Neural progenitor cell (in vitro differentiated cells): ENCODE data around the gene PPM1D. TPM values are rescaled to one million over a fixed set of nuclear protein-coding genes. Genes with fewer than 3 reads are reported as not detected.

Source experiments
- DNase-seq: peaks from one replicate; pipeline ENCODE4 v3.0.0-alpha.2; 2016; ENCODE audit warnings: low spot score
- H2AFZ ChIP-seq: fragments of 200-600 bp; sonication (generic); replicated peaks from 2 replicates; pipeline ENCODE4 v1.6.1; 2016; ENCODE audit warnings: antibody characterized with exemption
- H3F3A ChIP-seq: fragments of 200-600 bp; sonication (generic); 2 replicates; pipeline ENCODE4 v1.6.1; 2016; ENCODE audit warnings: antibody characterized with exemption, low read depth
- H3K27ac ChIP-seq: fragments of 200-600 bp; sonication (generic); 2 replicates; pipeline ENCODE4 v1.5.1; 2016; ENCODE audit warnings: mild to moderate bottlenecking
- H3K27me3 ChIP-seq: fragments of 200-600 bp; sonication (generic); 2 replicates; pipeline ENCODE4 v1.6.1; 2016; ENCODE audit warnings: mild to moderate bottlenecking, moderate library complexity
- H3K36me3 ChIP-seq: fragments of 200-600 bp; sonication (generic); 2 replicates; pipeline ENCODE4 v1.5.1; 2016
- H3K4me1 ChIP-seq: fragments of 200-600 bp; sonication (generic); 2 replicates; pipeline ENCODE4 v1.6.1; 2016; ENCODE audit warnings: mixed run types
- H3K4me2 ChIP-seq: fragments of 200-600 bp; sonication (generic); 2 replicates; pipeline ENCODE4 v1.6.1; 2016
- H3K4me3 ChIP-seq: fragments of 200-600 bp; sonication (generic); 2 replicates; pipeline ENCODE4 v1.5.1; 2016
- H3K79me2 ChIP-seq: fragments of 200-600 bp; sonication (generic); 2 replicates; pipeline ENCODE4 v1.6.1; 2016; ENCODE audit warnings: low read depth
- H3K9ac ChIP-seq: fragments of 200-600 bp; sonication (generic); 2 replicates; pipeline ENCODE4 v1.6.1; 2016
- H3K9me3 ChIP-seq: fragments of 200-600 bp; sonication (generic); 2 replicates; pipeline ENCODE4 v1.5.1; 2016; ENCODE audit warnings: low read depth
- H4K20me1 ChIP-seq: fragments of 200-600 bp; sonication (generic); 2 replicates; pipeline ENCODE4 v1.6.1; 2016; ENCODE audit warnings: low read depth
- H3K27ac Mint-ChIP-seq: 3 replicates; pipeline ENCODE4 v1.8.0; 2021; ENCODE audit warnings: mixed read lengths
- H3K27me3 Mint-ChIP-seq: 2 replicates; pipeline ENCODE4 v1.8.0; 2022; ENCODE audit warnings: low read depth, mild to moderate bottlenecking, inconsistent platforms, moderate library complexity, mixed read lengths; ENCODE audit not compliant: insufficient read depth
- H3K36me3 Mint-ChIP-seq: 3 replicates; pipeline ENCODE4 v1.8.0; 2021; ENCODE audit warnings: mixed read lengths
- H3K4me1 Mint-ChIP-seq: 3 replicates; pipeline ENCODE4 v1.8.0; 2021; ENCODE audit warnings: mixed read lengths
- H3K4me3 Mint-ChIP-seq: 3 replicates; pipeline ENCODE4 v1.8.0; 2021; ENCODE audit warnings: mild to moderate bottlenecking, moderate library complexity, mixed read lengths
- H3K9me3 Mint-ChIP-seq: 3 replicates; pipeline ENCODE4 v1.8.0; 2020; ENCODE audit warnings: mixed read lengths
- EZH2 ChIP-seq: fragments of 200-600 bp; sonication (generic); IDR thresholded peaks from 2 replicates; pipeline ENCODE4 v1.6.1; 2017; ENCODE audit warnings: antibody characterized with exemption, mild to moderate bottlenecking, moderate library complexity
- EZH2phosphoT487 ChIP-seq: fragments of 200-600 bp; sonication (generic); IDR thresholded peaks from 2 replicates; pipeline ENCODE4 v1.6.1; 2017; ENCODE audit warnings: antibody characterized with exemption
- total RNA-seq: library from RNA; depleted of rRNA; stranded (reverse); fragments of >200 nt; gene quantifications from 2 replicates; pipeline ENCODE4 v1.2.3, GENCODE V29; 2015; ENCODE audit warnings: low replicate concordance
- TF ChIP-seq, protein P1 (sequence below): fragments of 200-600 bp; sonication (generic); IDR thresholded peaks from 2 replicates; pipeline ENCODE4 v1.5.1; 2017; ENCODE audit warnings: antibody characterized with exemption, mild to moderate bottlenecking

PPM1D gene
- total RNA-seq, 1 donor from 2014 or later, result 22.9 TPM

DNA sequence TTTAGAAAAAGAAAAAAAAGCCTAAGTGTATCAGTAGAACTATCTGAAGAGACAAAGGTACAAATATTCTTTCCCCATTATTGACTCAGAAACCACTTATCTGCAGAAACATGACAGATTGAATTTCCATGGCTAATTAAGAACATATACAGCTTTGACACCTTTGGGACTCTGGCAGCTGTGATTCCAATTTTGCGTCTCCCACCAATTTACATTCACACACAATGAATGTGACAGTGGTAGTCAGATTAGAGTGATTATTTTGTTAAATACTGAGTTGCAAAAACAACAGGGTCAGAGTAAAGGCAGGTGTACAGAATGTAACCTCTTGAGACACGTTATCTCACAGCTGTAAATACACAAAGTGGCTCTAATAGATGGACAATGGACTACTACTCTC lies 5.3 kb upstream of the PPM1D start:
- no peak for DNase-seq
- Histone ChIP-seq H3K79me2 (no peaks in the 10 kb centered on the region), H3K36me3 (no peaks in the 10 kb centered on the region), H3K9me3 (no peaks in the 10 kb centered on the region), H3K4me3 (no peak overlapping the region), H3K27me3 (no peaks in the 10 kb centered on the region), H3K9ac (no peak overlapping the region), H3K27ac (no peak overlapping the region), H4K20me1 (no peaks in the 10 kb centered on the region), H2AFZ (no peak overlapping the region), H3K4me1 (peaks cover 7% of the 10 kb centered on the region), H3F3A (peaks cover 13% of the 10 kb centered on the region), H3K4me2 (no peak overlapping the region)
- H3K27ac Mint-ChIP-seq, result no peak overlapping the region
- peaks cover 2% of the 10 kb centered on the region for H3K27me3 Mint-ChIP-seq
- H3K9me3 Mint-ChIP-seq, result no peaks in the 10 kb centered on the region
- no peaks in the 10 kb centered on the region for H3K36me3 Mint-ChIP-seq
- peaks cover 12% of the 10 kb centered on the region for H3K4me1 Mint-ChIP-seq
- TF ChIP-seq, protein P1, sequence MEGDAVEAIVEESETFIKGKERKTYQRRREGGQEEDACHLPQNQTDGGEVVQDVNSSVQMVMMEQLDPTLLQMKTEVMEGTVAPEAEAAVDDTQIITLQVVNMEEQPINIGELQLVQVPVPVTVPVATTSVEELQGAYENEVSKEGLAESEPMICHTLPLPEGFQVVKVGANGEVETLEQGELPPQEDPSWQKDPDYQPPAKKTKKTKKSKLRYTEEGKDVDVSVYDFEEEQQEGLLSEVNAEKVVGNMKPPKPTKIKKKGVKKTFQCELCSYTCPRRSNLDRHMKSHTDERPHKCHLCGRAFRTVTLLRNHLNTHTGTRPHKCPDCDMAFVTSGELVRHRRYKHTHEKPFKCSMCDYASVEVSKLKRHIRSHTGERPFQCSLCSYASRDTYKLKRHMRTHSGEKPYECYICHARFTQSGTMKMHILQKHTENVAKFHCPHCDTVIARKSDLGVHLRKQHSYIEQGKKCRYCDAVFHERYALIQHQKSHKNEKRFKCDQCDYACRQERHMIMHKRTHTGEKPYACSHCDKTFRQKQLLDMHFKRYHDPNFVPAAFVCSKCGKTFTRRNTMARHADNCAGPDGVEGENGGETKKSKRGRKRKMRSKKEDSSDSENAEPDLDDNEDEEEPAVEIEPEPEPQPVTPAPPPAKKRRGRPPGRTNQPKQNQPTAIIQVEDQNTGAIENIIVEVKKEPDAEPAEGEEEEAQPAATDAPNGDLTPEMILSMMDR, result no peak
- no peak for TF ChIP-seq EZH2phosphoT487
- TF ChIP-seq EZH2, result no peak
- no peak overlapping the region for H3K4me3 Mint-ChIP-seq

DNA sequence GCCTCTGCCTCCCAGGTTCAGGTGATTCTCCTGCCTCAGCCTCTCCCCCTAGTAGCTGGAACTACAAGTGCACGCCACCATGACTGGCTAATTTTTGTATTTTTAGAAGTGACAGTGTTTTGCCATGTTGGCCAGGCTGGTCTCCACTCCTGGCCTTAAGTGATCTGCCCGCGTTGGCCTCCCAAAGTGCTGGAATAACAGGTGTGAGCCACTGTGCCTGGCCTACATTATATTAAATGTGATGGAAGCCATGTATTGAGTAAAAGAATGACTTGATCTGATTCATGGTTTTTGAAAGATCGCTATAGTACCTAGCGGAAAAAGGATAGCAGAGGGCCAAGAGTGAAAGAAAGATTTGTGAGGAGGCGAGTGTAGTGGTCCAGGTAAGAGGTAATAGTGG lies 2.7 kb upstream of the PPM1D start:
- peaks cover 17% of the 10 kb centered on the region for H3K4me1 Mint-ChIP-seq
- Histone ChIP-seq H3K27me3 (no peaks in the 10 kb centered on the region), H3K4me3 (no peak overlapping the region), H3K9me3 (no peaks in the 10 kb centered on the region), H3K4me2 (no peak overlapping the region), H3F3A (peaks cover 14% of the 10 kb centered on the region), H3K4me1 (peaks cover 7% of the 10 kb centered on the region), H3K9ac (no peak overlapping the region), H4K20me1 (peaks cover 10% of the 10 kb centered on the region), H3K79me2 (peaks cover 22% of the 10 kb centered on the region), H3K27ac (no peak overlapping the region), H2AFZ (no peak overlapping the region), H3K36me3 (no peaks in the 10 kb centered on the region)
- H3K36me3 Mint-ChIP-seq, result no peaks in the 10 kb centered on the region
- no peaks in the 10 kb centered on the region for H3K9me3 Mint-ChIP-seq
- peaks cover 2% of the 10 kb centered on the region for H3K27me3 Mint-ChIP-seq
- DNase-seq, result no peak
- H3K4me3 Mint-ChIP-seq, result no peak overlapping the region
- no peak overlapping the region for H3K27ac Mint-ChIP-seq
- TF ChIP-seq EZH2 (no peak), EZH2phosphoT487 (no peak)
- TF ChIP-seq, protein P1, result no peak

DNA sequence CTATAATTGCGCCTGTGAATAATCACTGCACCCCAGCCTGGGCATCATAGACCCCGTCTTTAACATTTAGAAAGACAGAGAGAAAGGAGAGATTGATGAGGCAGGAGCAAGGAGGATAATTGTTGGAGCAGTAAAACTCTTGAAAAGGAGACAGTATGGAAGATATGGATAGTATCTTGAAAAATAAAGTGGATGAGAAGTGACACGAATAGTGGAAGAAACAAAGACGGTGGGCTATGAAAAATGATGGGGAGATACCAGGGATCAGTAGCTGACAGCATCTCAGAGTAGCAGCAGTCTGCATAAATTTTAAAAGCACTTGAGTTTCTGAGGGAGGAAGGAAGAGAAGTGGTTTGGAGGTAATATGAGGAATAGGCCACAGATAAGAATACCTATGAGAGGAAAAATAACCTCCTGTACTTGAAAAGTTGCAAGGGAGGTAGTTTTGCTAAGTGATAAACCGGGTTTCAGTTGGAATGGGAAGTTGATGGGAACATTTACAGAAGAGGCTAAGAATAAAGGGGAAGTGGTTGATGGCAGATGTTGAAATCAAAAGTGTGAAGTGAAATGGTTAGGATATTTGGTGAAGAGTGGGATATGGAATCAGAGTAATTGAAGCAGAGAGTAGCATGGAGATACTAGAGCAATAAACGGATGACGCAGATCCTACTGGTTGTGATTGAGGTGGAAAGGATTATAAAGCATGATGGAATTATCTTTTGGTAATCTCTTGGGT lies 1.8 kb upstream of the PPM1D start:
- H3K4me3 ChIP-seq, result peak overlapping the region; percentile 87
- H3K4me3 Mint-ChIP-seq, result peak overlapping the region; percentile 62
- H3K9ac ChIP-seq, result no peak overlapping the region
- H3K4me2 ChIP-seq, result peak overlapping the region; percentile 89
- no peaks in the 10 kb centered on the region for H3K9me3 ChIP-seq
- H3K36me3 ChIP-seq, result no peaks in the 10 kb centered on the region
- peaks cover 14% of the 10 kb centered on the region for H4K20me1 ChIP-seq
- TF ChIP-seq, protein P1, result no peak
- TF ChIP-seq EZH2, result no peak
- no peak for TF ChIP-seq EZH2phosphoT487
- peaks cover 31% of the 10 kb centered on the region for H3K79me2 ChIP-seq
- no peak overlapping the region for H3K27ac ChIP-seq
- H3K9me3 Mint-ChIP-seq, result no peaks in the 10 kb centered on the region
- H3F3A ChIP-seq, result peaks cover 14% of the 10 kb centered on the region
- no peaks in the 10 kb centered on the region for H3K27me3 ChIP-seq
- peaks cover 10% of the 10 kb centered on the region for H3K4me1 ChIP-seq
- peaks cover 21% of the 10 kb centered on the region for H3K4me1 Mint-ChIP-seq
- no peaks in the 10 kb centered on the region for H3K36me3 Mint-ChIP-seq
- no peak for DNase-seq
- peak overlapping the region; percentile 8 for H2AFZ ChIP-seq
- H3K27ac Mint-ChIP-seq, result peak overlapping the region; percentile 43
- H3K27me3 Mint-ChIP-seq, result peaks cover 2% of the 10 kb centered on the region
